ENCODE data around the gene NELL2.

NELL2 gene

GRCh38 chr12:44677724-44678123 is 198.4 kb downstream of the NELL2 start:
- H3K27me3 ChIP-seq (ENCODE audit: control insufficient read depth in 2 of 2, insufficient read depth in 2 of 2, low read length in 2 of 2) = no peaks in the 10 kb centered on the region
- H3K4me1 ChIP-seq (ENCODE audit: control insufficient read depth in 2 of 2, insufficient read depth in 2 of 2, low read length in 2 of 2) = no peaks in the 10 kb centered on the region
- no peak overlapping the region for H3K4me3 ChIP-seq (ENCODE audit: low read length in 2 of 2)
- no peaks in the 10 kb centered on the region for H3K36me3 ChIP-seq (ENCODE audit: control insufficient read depth in 2 of 2, insufficient read depth in 2 of 2, low read length in 2 of 2)
- no peaks in the 10 kb centered on the region for H3K9me3 ChIP-seq (ENCODE audit: control insufficient read depth in 2 of 2, low read length in 2 of 2)
- no peak overlapping the region for H3K9ac ChIP-seq (ENCODE audit: low read depth in 1 of 2, low read length in 2 of 2)
- no peak overlapping the region for H3K27ac ChIP-seq (ENCODE audit: low read depth in 2 of 2, low read length in 2 of 2)

- Histone ChIP-seq H3K27ac (ENCODE audit: low read depth in 2 of 2, low read length in 2 of 2) (no peak overlapping the region), H3K27me3 (ENCODE audit: control insufficient read depth in 2 of 2, insufficient read depth in 2 of 2, low read length in 2 of 2) (no peaks in the 10 kb centered on the region)
Measured at GRCh38 chr12:44674875-44675274, 201.2 kb downstream of the NELL2 start.

GRCh38 chr12:44673811-44674210 is 202.3 kb downstream of the NELL2 start:
- Histone ChIP-seq H3K27me3 (ENCODE audit: control insufficient read depth in 2 of 2, insufficient read depth in 2 of 2, low read length in 2 of 2) (no peaks in the 10 kb centered on the region), H3K9ac (ENCODE audit: low read depth in 1 of 2, low read length in 2 of 2) (no peak overlapping the region), H3K4me1 (ENCODE audit: control insufficient read depth in 2 of 2, insufficient read depth in 2 of 2, low read length in 2 of 2) (no peaks in the 10 kb centered on the region), H3K36me3 (ENCODE audit: control insufficient read depth in 2 of 2, insufficient read depth in 2 of 2, low read length in 2 of 2) (no peaks in the 10 kb centered on the region), H3K27ac (ENCODE audit: low read depth in 2 of 2, low read length in 2 of 2) (no peak overlapping the region), H3K9me3 (ENCODE audit: control insufficient read depth in 2 of 2, low read length in 2 of 2) (no peaks in the 10 kb centered on the region), H3K4me3 (ENCODE audit: low read length in 2 of 2) (no peak overlapping the region)

More at GRCh38 chr12:44674875-44675274, 201.2 kb downstream of the NELL2 start:
- no peaks in the 10 kb centered on the region for H3K4me1 ChIP-seq (ENCODE audit: control insufficient read depth in 2 of 2, insufficient read depth in 2 of 2, low read length in 2 of 2)
- no peaks in the 10 kb centered on the region for H3K9me3 ChIP-seq (ENCODE audit: control insufficient read depth in 2 of 2, low read length in 2 of 2)
- no peaks in the 10 kb centered on the region for H3K36me3 ChIP-seq (ENCODE audit: control insufficient read depth in 2 of 2, insufficient read depth in 2 of 2, low read length in 2 of 2)
- H3K4me3 ChIP-seq (ENCODE audit: low read length in 2 of 2) = no peak overlapping the region
- H3K9ac ChIP-seq (ENCODE audit: low read depth in 1 of 2, low read length in 2 of 2) = no peak overlapping the region

GRCh38 chr12:44672042-44672441 is 204.1 kb downstream of the NELL2 start:
- H3K4me1 ChIP-seq (ENCODE audit: control insufficient read depth in 2 of 2, insufficient read depth in 2 of 2, low read length in 2 of 2) = no peaks in the 10 kb centered on the region
- H3K27ac ChIP-seq (ENCODE audit: low read depth in 2 of 2, low read length in 2 of 2) = no peak overlapping the region
- H3K4me3 ChIP-seq (ENCODE audit: low read length in 2 of 2) = no peak overlapping the region
- no peak overlapping the region for H3K9ac ChIP-seq (ENCODE audit: low read depth in 1 of 2, low read length in 2 of 2)
- no peaks in the 10 kb centered on the region for H3K9me3 ChIP-seq (ENCODE audit: control insufficient read depth in 2 of 2, low read length in 2 of 2)
- no peaks in the 10 kb centered on the region for H3K27me3 ChIP-seq (ENCODE audit: control insufficient read depth in 2 of 2, insufficient read depth in 2 of 2, low read length in 2 of 2)
- no peaks in the 10 kb centered on the region for H3K36me3 ChIP-seq (ENCODE audit: control insufficient read depth in 2 of 2, insufficient read depth in 2 of 2, low read length in 2 of 2)

- Histone ChIP-seq H3K4me1 (ENCODE audit: control insufficient read depth in 2 of 2, insufficient read depth in 2 of 2, low read length in 2 of 2) (no peaks in the 10 kb centered on the region), H3K9ac (ENCODE audit: low read depth in 1 of 2, low read length in 2 of 2) (no peak overlapping the region), H3K27ac (ENCODE audit: low read depth in 2 of 2, low read length in 2 of 2) (no peak overlapping the region), H3K9me3 (ENCODE audit: control insufficient read depth in 2 of 2, low read length in 2 of 2) (no peaks in the 10 kb centered on the region), H3K4me3 (ENCODE audit: low read length in 2 of 2) (no peak overlapping the region), H3K36me3 (ENCODE audit: control insufficient read depth in 2 of 2, insufficient read depth in 2 of 2, low read length in 2 of 2) (no peaks in the 10 kb centered on the region), H3K27me3 (ENCODE audit: control insufficient read depth in 2 of 2, insufficient read depth in 2 of 2, low read length in 2 of 2) (no peaks in the 10 kb centered on the region)
Measured at GRCh38 chr12:44668443-44668842, 207.7 kb downstream of the NELL2 start.

GRCh38 chr12:44667461-44667860 is 208.7 kb downstream of the NELL2 start:
- Histone ChIP-seq H3K9ac (ENCODE audit: low read depth in 1 of 2, low read length in 2 of 2) (no peak overlapping the region), H3K36me3 (ENCODE audit: control insufficient read depth in 2 of 2, insufficient read depth in 2 of 2, low read length in 2 of 2) (no peaks in the 10 kb centered on the region), H3K4me1 (ENCODE audit: control insufficient read depth in 2 of 2, insufficient read depth in 2 of 2, low read length in 2 of 2) (no peaks in the 10 kb centered on the region), H3K27ac (ENCODE audit: low read depth in 2 of 2, low read length in 2 of 2) (no peak overlapping the region), H3K27me3 (ENCODE audit: control insufficient read depth in 2 of 2, insufficient read depth in 2 of 2, low read length in 2 of 2) (no peaks in the 10 kb centered on the region), H3K9me3 (ENCODE audit: control insufficient read depth in 2 of 2, low read length in 2 of 2) (no peaks in the 10 kb centered on the region), H3K4me3 (ENCODE audit: low read length in 2 of 2) (no peak overlapping the region)

GRCh38 chr12:44663291-44663690 is 212.8 kb downstream of the NELL2 start:
- Histone ChIP-seq H3K9me3 (ENCODE audit: control insufficient read depth in 2 of 2, low read length in 2 of 2) (no peaks in the 10 kb centered on the region), H3K27me3 (ENCODE audit: control insufficient read depth in 2 of 2, insufficient read depth in 2 of 2, low read length in 2 of 2) (no peaks in the 10 kb centered on the region), H3K27ac (ENCODE audit: low read depth in 2 of 2, low read length in 2 of 2) (no peak overlapping the region), H3K36me3 (ENCODE audit: control insufficient read depth in 2 of 2, insufficient read depth in 2 of 2, low read length in 2 of 2) (no peaks in the 10 kb centered on the region), H3K9ac (ENCODE audit: low read depth in 1 of 2, low read length in 2 of 2) (no peak overlapping the region), H3K4me1 (ENCODE audit: control insufficient read depth in 2 of 2, insufficient read depth in 2 of 2, low read length in 2 of 2) (no peaks in the 10 kb centered on the region), H3K4me3 (ENCODE audit: low read length in 2 of 2) (no peak overlapping the region)

- no peaks in the 10 kb centered on the region for H3K27me3 ChIP-seq (ENCODE audit: control insufficient read depth in 2 of 2, insufficient read depth in 2 of 2, low read length in 2 of 2)
- H3K4me1 ChIP-seq (ENCODE audit: control insufficient read depth in 2 of 2, insufficient read depth in 2 of 2, low read length in 2 of 2) = no peaks in the 10 kb centered on the region
- H3K9me3 ChIP-seq (ENCODE audit: control insufficient read depth in 2 of 2, low read length in 2 of 2) = no peaks in the 10 kb centered on the region
- H3K36me3 ChIP-seq (ENCODE audit: control insufficient read depth in 2 of 2, insufficient read depth in 2 of 2, low read length in 2 of 2) = no peaks in the 10 kb centered on the region
- no peak overlapping the region for H3K9ac ChIP-seq (ENCODE audit: low read depth in 1 of 2, low read length in 2 of 2)
- no peak overlapping the region for H3K4me3 ChIP-seq (ENCODE audit: low read length in 2 of 2)
- no peak overlapping the region for H3K27ac ChIP-seq (ENCODE audit: low read depth in 2 of 2, low read length in 2 of 2)
Measured at GRCh38 chr12:44655846-44656245, 220.3 kb downstream of the NELL2 start.

- Histone ChIP-seq H3K36me3 (ENCODE audit: control insufficient read depth in 2 of 2, insufficient read depth in 2 of 2, low read length in 2 of 2) (no peaks in the 10 kb centered on the region), H3K4me1 (ENCODE audit: control insufficient read depth in 2 of 2, insufficient read depth in 2 of 2, low read length in 2 of 2) (no peaks in the 10 kb centered on the region), H3K9me3 (ENCODE audit: control insufficient read depth in 2 of 2, low read length in 2 of 2) (no peaks in the 10 kb centered on the region), H3K27me3 (ENCODE audit: control insufficient read depth in 2 of 2, insufficient read depth in 2 of 2, low read length in 2 of 2) (no peaks in the 10 kb centered on the region), H3K9ac (ENCODE audit: low read depth in 1 of 2, low read length in 2 of 2) (no peak overlapping the region), H3K4me3 (ENCODE audit: low read length in 2 of 2) (no peak overlapping the region), H3K27ac (ENCODE audit: low read depth in 2 of 2, low read length in 2 of 2) (no peak overlapping the region)
Measured at GRCh38 chr12:44654646-44655639, 221.2 kb downstream of the NELL2 start.

- no peak overlapping the region for H3K27ac ChIP-seq (ENCODE audit: low read depth in 2 of 2, low read length in 2 of 2)
Measured at GRCh38 chr12:44653861-44654527, 222.1 kb downstream of the NELL2 start.

More at GRCh38 chr12:44653861-44654527, 222.1 kb downstream of the NELL2 start:
- Histone ChIP-seq H3K4me3 (ENCODE audit: low read length in 2 of 2) (no peak overlapping the region), H3K9ac (ENCODE audit: low read depth in 1 of 2, low read length in 2 of 2) (no peak overlapping the region), H3K9me3 (ENCODE audit: control insufficient read depth in 2 of 2, low read length in 2 of 2) (no peaks in the 10 kb centered on the region), H3K36me3 (ENCODE audit: control insufficient read depth in 2 of 2, insufficient read depth in 2 of 2, low read length in 2 of 2) (no peaks in the 10 kb centered on the region), H3K4me1 (ENCODE audit: control insufficient read depth in 2 of 2, insufficient read depth in 2 of 2, low read length in 2 of 2) (no peaks in the 10 kb centered on the region), H3K27me3 (ENCODE audit: control insufficient read depth in 2 of 2, insufficient read depth in 2 of 2, low read length in 2 of 2) (no peaks in the 10 kb centered on the region)

Data from mucosa of rectum (tissue), 2 donors.